GM19467 (cell line): ENCODE measurements around the gene PHB1.
"Not testable (repeated sequence)": the region's sequence is repeated elsewhere in the genome, so short reads cannot be mapped to it uniquely, and the experiment has no call there.

Experiments
- ATAC-seq: cut with Tn5 transposase; IDR thresholded peaks from one replicate; pipeline ENCODE4 v1.9.1; 2021; ENCODE audit warnings: mild to moderate bottlenecking, moderate library complexity; ENCODE audit not compliant: unreplicated experiment

Gene PHB1

DNA sequence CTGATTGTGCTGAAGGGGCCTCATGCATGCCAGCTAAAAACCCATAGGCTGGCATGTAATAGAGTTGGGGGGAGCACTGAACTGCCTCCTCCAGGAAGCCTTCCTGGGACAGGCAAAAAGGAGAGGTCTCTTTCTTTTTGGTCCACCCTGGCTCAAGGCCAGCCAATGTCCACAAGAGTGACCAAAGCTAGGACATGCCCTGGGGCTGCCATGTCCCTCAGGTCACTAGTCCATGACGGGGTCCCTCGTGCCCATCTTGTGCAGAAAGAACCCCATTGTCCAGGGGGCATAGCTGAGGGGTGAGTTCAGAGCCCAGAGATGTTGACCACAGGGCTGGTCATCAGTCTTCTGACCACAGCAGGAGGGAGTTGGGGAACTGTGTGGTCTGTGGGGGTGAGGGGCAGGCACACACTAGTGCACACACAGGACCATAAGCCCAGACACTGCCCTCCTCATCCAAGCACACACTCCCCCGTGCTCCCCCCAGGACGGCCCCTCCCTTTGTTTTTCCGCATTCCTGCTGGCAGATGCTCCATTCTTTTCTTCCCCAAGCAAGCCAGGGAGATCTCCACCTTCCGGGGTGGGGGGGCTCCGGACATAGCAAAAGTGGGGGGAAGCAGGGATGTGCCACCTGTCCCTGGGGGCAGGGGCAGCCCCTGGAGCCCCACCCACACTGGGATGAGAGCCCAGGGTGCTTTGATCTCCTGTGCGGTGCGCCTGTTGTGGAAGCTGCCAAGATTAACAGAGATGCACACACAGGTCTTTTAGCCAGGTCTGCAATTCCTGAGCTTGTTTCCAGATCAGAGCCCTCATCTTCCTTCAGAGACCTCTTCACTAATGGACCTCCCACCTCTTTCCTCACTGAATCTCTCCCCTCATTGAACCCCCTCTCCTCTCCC lies 25.2 kb upstream of the PHB1 start:
- ATAC-seq: no peak

DNA sequence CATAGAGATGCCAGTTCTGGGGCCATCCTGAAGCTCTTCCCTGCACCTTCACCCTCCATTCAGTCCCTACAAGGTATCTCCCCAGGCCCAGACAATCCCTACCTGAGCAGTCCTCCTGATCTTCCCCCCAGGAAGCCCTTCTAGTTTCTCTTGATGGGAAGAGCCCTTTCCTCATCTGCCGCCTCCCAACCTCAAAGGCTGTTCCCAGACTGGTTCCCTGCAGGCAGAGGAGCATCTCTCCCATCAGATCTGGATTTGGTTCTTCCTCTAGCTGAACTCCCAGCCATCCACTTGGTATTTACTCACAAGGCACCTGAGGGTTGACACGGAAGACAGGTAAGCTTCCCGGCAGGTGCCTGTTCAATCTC lies 24.6 kb upstream of the PHB1 start:
- ATAC-seq: no peak

GRCh38 chr17:49438436-49439278 lies 24.0 kb upstream of the PHB1 start:
- no peak for ATAC-seq

DNA sequence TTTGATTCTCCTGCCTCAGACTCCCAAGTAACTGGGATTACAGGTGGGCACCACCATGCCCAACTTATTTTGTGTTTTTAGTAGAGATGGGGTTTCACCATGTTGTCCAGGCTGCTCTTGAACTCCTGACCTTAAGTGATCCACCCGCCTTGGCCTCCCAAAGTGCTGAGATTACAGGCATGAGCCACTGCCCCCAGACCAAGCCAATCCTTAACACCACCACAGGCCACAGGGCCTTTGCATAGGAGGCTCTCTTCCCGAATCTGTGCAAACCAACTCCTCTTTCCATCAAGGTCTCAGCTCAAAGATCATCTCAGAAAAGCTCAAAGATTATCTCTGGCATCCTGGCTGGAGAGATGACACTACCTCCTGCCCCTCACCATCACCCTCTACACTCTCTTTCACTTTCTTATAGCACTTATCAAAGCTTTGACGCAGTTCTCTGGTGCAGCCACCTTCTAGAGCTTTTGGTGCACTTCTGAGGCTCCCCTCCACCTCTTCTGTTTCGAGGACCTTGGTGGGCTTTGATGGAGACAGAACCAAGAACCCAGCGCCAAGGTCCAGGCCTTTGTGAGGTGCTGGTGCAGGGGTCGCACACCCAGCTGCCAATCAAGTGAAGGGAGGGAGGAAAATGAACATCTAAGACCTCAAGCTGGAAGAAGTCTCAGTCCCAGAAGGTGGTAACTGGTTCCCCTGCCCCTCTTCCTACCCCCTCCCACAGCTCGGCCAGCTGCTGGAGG lies 23.2 kb upstream of the PHB1 start:
- no peak for ATAC-seq

GRCh38 chr17:49436174-49436573 lies 21.5 kb upstream of the PHB1 start:
- ATAC-seq: no peak

GRCh38 chr17:49435671-49436029 lies 21.0 kb upstream of the PHB1 start:
- no peak for ATAC-seq

DNA sequence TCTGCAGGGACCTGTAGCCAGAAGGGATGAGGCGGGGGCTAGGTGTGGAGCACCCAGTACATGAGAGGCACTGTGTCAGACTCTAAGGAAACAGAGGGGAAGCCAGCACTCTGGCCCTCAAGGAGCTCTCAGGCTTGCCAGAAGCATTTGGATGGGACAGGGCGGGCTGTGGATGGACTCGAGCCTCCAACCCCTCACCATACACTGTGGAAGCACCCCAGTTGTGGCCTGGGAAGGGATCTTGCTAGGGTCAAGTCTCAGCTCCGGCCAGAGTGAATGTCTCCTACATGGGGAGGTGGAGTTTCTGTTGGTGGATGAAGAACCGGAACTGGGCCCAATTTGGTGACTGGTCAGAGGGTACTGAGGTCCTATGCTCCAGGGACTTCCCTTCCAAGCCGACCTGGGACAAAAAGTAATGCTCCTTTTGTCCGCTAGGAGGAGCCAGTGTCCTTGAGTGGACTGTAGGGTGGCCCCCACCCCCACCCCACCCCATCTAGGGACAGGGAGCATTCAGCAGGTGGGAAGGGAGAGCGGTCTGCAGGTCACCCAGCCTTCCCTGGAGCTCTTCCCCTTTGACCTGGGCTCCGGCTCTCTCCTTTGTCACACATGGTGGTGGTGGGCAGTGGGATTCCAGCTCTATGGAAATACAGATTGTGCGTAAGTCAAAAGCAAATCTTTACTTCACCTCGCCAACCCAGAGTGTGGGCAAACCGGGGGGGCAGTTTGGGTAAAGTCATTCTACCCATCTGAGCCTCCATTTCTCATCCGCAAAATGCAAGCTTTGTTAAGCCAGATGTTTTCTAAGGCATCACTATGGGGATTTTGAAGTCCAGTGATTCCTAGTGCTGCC lies 20.4 kb upstream of the PHB1 start:
- no peak for ATAC-seq

DNA sequence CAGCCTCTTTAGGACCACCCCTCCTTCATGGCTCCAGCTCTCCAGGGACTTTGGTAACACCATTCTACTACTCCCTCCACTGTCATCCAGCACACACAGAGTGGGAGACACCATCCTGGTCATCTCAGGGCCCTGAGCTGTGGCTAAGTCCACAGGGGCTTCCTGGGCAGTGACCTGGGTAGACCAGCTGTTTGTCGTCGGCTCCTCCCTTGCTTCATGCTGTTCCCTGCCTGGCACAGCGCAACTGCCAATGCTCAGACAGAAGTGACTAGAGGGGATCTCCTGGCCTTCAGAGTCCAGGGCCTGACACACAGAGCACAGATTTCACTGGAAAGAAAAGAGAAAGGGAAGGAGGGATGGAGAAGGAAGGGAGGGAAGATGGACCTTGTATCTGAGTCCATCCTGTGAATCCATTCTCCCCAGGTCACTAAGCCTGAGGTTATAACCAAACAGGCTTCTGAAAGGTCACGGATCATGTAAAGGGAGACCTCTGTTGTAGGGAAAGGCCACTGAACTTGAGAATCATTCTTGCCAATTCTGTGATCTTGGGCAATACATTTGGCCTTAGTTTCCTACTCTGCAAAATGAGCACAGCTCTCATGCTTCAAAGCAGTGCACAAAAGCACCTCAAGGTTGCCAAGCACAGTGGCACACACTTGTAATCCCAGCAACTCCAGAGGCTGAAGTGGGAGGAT lies 18.5 kb upstream of the PHB1 start:
- no peak for ATAC-seq

GRCh38 chr17:49431743-49432142 lies 17.1 kb upstream of the PHB1 start:
- ATAC-seq: no peak

DNA sequence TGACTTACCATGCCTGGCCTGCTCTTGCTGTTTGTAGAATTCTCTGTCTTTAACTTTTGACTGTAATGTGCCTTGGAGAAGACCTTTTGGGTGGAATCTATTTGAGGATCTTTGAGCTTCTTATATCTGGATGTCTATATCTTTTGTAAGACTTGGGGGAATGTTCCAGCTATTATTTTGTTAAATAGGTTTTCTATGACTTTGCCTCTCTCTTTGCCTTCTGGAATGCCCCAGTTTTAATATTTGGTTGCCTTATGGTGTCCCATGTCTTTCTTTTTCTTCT lies 10.3 kb upstream of the PHB1 start:
- ATAC-seq: no peak

- ATAC-seq: not testable (repeated sequence)
Observed at GRCh38 chr17:49424276-49425003, 9.8 kb upstream of the PHB1 start.

GRCh38 chr17:49422714-49423113 lies 8.0 kb upstream of the PHB1 start:
- no peak for ATAC-seq

DNA sequence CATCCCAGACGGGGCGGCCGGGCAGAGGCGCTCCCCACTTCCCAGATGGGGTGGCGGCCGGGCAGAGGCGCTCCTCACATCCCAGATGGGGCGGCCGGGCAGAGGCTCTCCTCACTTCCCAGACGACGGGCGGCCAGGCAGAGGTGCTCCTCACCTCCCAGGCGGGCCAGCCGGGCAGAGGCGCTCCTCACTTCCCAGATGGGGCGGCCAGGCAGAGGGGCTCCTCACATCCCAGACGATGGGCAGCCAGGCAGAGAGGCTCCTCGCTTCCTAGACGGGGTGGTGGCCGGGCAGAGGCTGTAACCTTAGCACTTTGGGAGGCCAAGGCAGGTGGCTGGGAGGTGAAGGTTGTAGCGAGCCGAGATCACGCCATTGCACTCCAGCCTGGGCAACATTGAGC lies 5.1 kb upstream of the PHB1 start:
- not testable (repeated sequence) for ATAC-seq

GRCh38 chr17:49418754-49419740 lies 4.4 kb upstream of the PHB1 start:
- ATAC-seq: not testable (repeated sequence)

DNA sequence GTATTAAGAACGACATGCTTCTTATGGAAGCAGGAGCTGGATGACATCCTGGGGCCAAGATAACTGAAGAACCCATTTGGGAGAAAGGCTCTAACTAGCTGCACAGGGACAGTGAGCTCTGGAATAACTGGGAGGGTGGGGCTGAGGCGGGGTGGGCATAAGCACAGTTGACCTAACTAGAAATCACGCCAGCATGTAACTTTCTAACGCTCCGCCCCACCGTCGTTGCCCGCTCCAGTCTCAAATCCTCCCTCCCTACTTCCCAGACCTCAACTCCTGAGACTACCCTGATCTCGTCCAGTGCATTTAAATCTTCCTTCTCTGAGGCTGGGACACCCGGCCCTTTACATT lies 436 bp downstream of the PHB1 start:
- no peak for ATAC-seq

- ATAC-seq: no peak
Observed at GRCh38 chr17:49409066-49409465, 5.6 kb downstream of the PHB1 start.

GRCh38 chr17:49407981-49408501 lies 6.6 kb downstream of the PHB1 start:
- no peak for ATAC-seq

DNA sequence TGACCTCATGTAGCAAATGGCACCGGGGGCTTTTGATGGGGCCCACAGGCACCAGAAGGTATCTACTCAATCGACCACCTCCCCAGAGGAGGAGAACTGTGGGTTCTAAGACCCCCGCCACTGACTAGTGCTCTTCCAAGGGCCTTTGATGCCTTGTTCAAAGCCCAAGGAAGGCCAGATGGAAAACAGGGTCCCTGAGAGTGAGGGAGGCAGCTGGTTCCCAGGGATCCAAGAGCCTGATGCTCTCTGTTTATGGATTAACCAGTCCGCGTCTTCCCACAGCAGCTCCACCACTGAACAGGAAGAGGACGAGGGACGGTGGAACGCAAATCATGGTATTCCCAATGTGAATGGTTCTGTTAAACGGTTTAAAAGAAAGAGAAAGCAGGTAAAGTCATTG lies 7.6 kb downstream of the PHB1 start:
- no peak for ATAC-seq
